Erythroblast (primary cell): ENCODE data around the gene KCNK6.

Experiments used
- GATA1 ChIP-seq: IDR thresholded peaks from 2 replicates; pipeline ENCODE4 v1.6.1; 2011; ENCODE audit warnings: low read depth, mild to moderate bottlenecking, control low read depth, low read length, moderate library complexity
- POLR2A ChIP-seq: IDR thresholded peaks from 2 replicates; pipeline ENCODE4 v1.6.1; 2011; ENCODE audit warnings: mild to moderate bottlenecking, low read length

GRCh38 chr19:38318660-38319059 lies 985 bp upstream of the KCNK6 start:
- no peak for TF ChIP-seq POLR2A
- TF ChIP-seq GATA1 = no peak
